ENCODE data around the gene PLS1. TPM values are rescaled to one million over a fixed set of nuclear protein-coding genes. Genes with fewer than 3 reads are reported as not detected.
A peak's percentile ranks its signal among the peaks of the same experiment; 100 is the strongest.

The PLS1 gene
- total and polyA plus RNA-seq, 2 experiments from 2014 or later, result 0.54 to 0.58 TPM

GRCh38 chr3:142611206-142611605, 15.0 kb downstream of the PLS1 start:
- WGBS, 2 experiments (ENCODE audit: low coverage in 1 of 2, low lambda C conversion rate in 2 of 2, missing lambda C conversion rate in 2 of 2), result 84 to 93% methylated on average over 1 of the region's 1 CpG
- no peaks in the 10 kb centered on the region for H4K20me1 ChIP-seq (ENCODE audit: insufficient read depth)
- no peaks in the 10 kb centered on the region for H3K36me3 ChIP-seq (ENCODE audit: low read depth)

GRCh38 chr3:142613491-142613890, 17.3 kb downstream of the PLS1 start:
- no peak overlapping the region for H3K4me2 ChIP-seq (ENCODE audit: unreplicated experiment)
- no peaks in the 10 kb centered on the region for H3K4me1 ChIP-seq (ENCODE audit: insufficient read depth)
- H2AFZ ChIP-seq, result no peak overlapping the region
- H4K20me1 ChIP-seq (ENCODE audit: insufficient read depth), result no peaks in the 10 kb centered on the region
- TF ChIP-seq EZH2phosphoT487 (IDR thresholded peaks at IDR 0.05; ENCODE audit: insufficient read depth, low read depth) (no peak), EZH2 (IDR thresholded peaks at IDR 0.05; ENCODE audit: insufficient read depth, poor library complexity, severe bottlenecking) (no peak)
- H3K27ac ChIP-seq, result no peak overlapping the region
- in situ Hi-C loops (cut with MboI), result no loop called here
- H3F3A ChIP-seq (ENCODE audit: insufficient read depth), result no peaks in the 10 kb centered on the region
- H3K27me3 ChIP-seq (replicated peaks; ENCODE audit: insufficient read depth), result no peaks in the 10 kb centered on the region
- 42 to 53% methylated on average over 1 of the region's 1 CpG for WGBS, 2 experiments (ENCODE audit: low coverage in 1 of 2, low lambda C conversion rate in 2 of 2, missing lambda C conversion rate in 2 of 2)
- DNase-seq, result no peak
- no peaks in the 10 kb centered on the region for H3K9me2 ChIP-seq (ENCODE audit: insufficient read depth)
- no peak overlapping the region for H3K9ac ChIP-seq
- H3K79me2 ChIP-seq (ENCODE audit: insufficient read depth), result no peaks in the 10 kb centered on the region
- H3K36me3 ChIP-seq (ENCODE audit: low read depth), result no peaks in the 10 kb centered on the region
- H3K4me3 ChIP-seq, result no peak overlapping the region
- no peaks in the 10 kb centered on the region for H3K9me3 ChIP-seq (ENCODE audit: low read depth)

More at GRCh38 chr3:142611206-142611605, 15.0 kb downstream of the PLS1 start:
- no peak overlapping the region for H3K27ac ChIP-seq
- no peaks in the 10 kb centered on the region for H3F3A ChIP-seq (ENCODE audit: insufficient read depth)
- H3K9me2 ChIP-seq (ENCODE audit: insufficient read depth), result no peaks in the 10 kb centered on the region
- H3K79me2 ChIP-seq (ENCODE audit: insufficient read depth), result no peaks in the 10 kb centered on the region
- no peaks in the 10 kb centered on the region for H3K9me3 ChIP-seq (ENCODE audit: low read depth)
- H3K4me2 ChIP-seq (ENCODE audit: unreplicated experiment), result no peak overlapping the region
- in situ Hi-C loops (cut with MboI), result no loop called here
- TF ChIP-seq EZH2phosphoT487 (IDR thresholded peaks at IDR 0.05; ENCODE audit: insufficient read depth, low read depth) (no peak), EZH2 (IDR thresholded peaks at IDR 0.05; ENCODE audit: insufficient read depth, poor library complexity, severe bottlenecking) (no peak)
- H3K4me1 ChIP-seq (ENCODE audit: insufficient read depth), result no peaks in the 10 kb centered on the region
- no peak for DNase-seq
- H2AFZ ChIP-seq, result no peak overlapping the region
- H3K4me3 ChIP-seq, result no peak overlapping the region
- H3K9ac ChIP-seq, result no peak overlapping the region
- H3K27me3 ChIP-seq (replicated peaks; ENCODE audit: insufficient read depth), result no peaks in the 10 kb centered on the region

- Histone ChIP-seq H3K9ac (no peak overlapping the region), H3K9me3 (ENCODE audit: low read depth) (no peaks in the 10 kb centered on the region), H2AFZ (no peak overlapping the region), H3K4me3 (no peak overlapping the region), H3K4me1 (ENCODE audit: insufficient read depth) (no peaks in the 10 kb centered on the region), H3K27me3 (replicated peaks; ENCODE audit: insufficient read depth) (no peaks in the 10 kb centered on the region), H4K20me1 (ENCODE audit: insufficient read depth) (no peaks in the 10 kb centered on the region), H3K9me2 (ENCODE audit: insufficient read depth) (no peaks in the 10 kb centered on the region), H3F3A (ENCODE audit: insufficient read depth) (no peaks in the 10 kb centered on the region), H3K4me2 (ENCODE audit: unreplicated experiment) (no peak overlapping the region), H3K79me2 (ENCODE audit: insufficient read depth) (no peaks in the 10 kb centered on the region), H3K36me3 (ENCODE audit: low read depth) (no peaks in the 10 kb centered on the region), H3K27ac (no peak overlapping the region)
- no peak for DNase-seq
- TF ChIP-seq EZH2 (IDR thresholded peaks at IDR 0.05; ENCODE audit: insufficient read depth, poor library complexity, severe bottlenecking) (no peak), EZH2phosphoT487 (IDR thresholded peaks at IDR 0.05; ENCODE audit: insufficient read depth, low read depth) (no peak)
- WGBS, 2 experiments (ENCODE audit: low coverage in 1 of 2, low lambda C conversion rate in 2 of 2, missing lambda C conversion rate in 2 of 2), result 78 to 80% methylated on average over 2 of the region's 2 CpGs
- in situ Hi-C loops (cut with MboI), result no loop called here
These were observed 17.9 kb downstream of the PLS1 start for GRCh38 chr3:142614059-142614626.

DNA sequence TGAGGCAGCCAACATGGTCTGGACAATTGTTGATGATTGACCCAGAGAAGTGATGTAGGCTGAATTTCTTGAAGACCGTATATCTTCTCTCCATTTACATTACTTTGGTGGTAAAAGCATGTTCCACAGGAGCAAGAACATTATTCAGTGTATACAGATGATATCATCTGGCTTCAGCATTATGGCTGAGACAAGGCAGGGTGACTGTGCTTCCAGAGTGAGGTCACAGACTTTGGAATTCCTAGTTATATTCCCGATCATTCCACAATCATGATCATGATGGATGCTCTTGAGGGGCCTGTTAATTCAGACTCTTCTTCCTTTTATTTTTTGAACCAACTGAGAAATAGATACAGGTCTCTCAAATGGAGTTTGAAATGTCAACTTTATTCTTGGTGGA, 19.0 kb downstream of the PLS1 start:
- Histone ChIP-seq H3K79me2 (ENCODE audit: insufficient read depth) (no peaks in the 10 kb centered on the region), H3K4me1 (ENCODE audit: insufficient read depth) (no peaks in the 10 kb centered on the region), H3K9me2 (ENCODE audit: insufficient read depth) (no peaks in the 10 kb centered on the region), H3K4me3 (no peak overlapping the region), H4K20me1 (ENCODE audit: insufficient read depth) (no peaks in the 10 kb centered on the region), H3K9me3 (ENCODE audit: low read depth) (no peaks in the 10 kb centered on the region), H3K36me3 (ENCODE audit: low read depth) (no peaks in the 10 kb centered on the region), H3K9ac (no peak overlapping the region), H3F3A (ENCODE audit: insufficient read depth) (no peaks in the 10 kb centered on the region), H3K27me3 (replicated peaks; ENCODE audit: insufficient read depth) (no peaks in the 10 kb centered on the region; the same call in 1 of the 2 replicates), H2AFZ (no peak overlapping the region), H3K4me2 (ENCODE audit: unreplicated experiment) (no peak overlapping the region), H3K27ac (no peak overlapping the region)
- in situ Hi-C loops (cut with MboI), result no loop called here
- 87% methylated on average over 2 of the region's 2 CpGs for WGBS, 2 experiments (ENCODE audit: low coverage in 1 of 2, low lambda C conversion rate in 2 of 2, missing lambda C conversion rate in 2 of 2)
- DNase-seq, result peak; percentile 2
- no peak for TF ChIP-seq EZH2phosphoT487 (IDR thresholded peaks at IDR 0.05; ENCODE audit: insufficient read depth, low read depth)
- TF ChIP-seq EZH2 (IDR thresholded peaks at IDR 0.05; ENCODE audit: insufficient read depth, poor library complexity, severe bottlenecking), result no peak
